Cardiac septum (tissue), 1 donor: ENCODE data around the gene MED27. TPM values are rescaled to one million over a fixed set of nuclear protein-coding genes. Genes with fewer than 3 reads are reported as not detected.
"Not testable (repeated sequence)": the region's sequence is repeated elsewhere in the genome, so short reads cannot be mapped to it uniquely, and the experiment has no call there.

ENCODE experiments used
- DNase-seq: peaks from one replicate; pipeline ENCODE4 v3.0.0-alpha.2; 2020; ENCODE audit warnings: low spot score
- intact Hi-C: fragments of 100-400 bp; cut with DNase I; formaldehyde crosslinking; loops from one replicate; pipeline ENCODE4 v1.14.0; 2022
- total RNA-seq: library from RNA; stranded (reverse); fragmentation: NEBNext Ultra II Directional; extraction: Animal tissue kit (Norgen Biotek cat#: 25700); gene quantifications from one replicate; pipeline ENCODE4 v1.2.1, GENCODE V29; 2021
- donor health status: DM: no; HTN: no; CAD: no.

Gene MED27
- total RNA-seq, 1 donor from 2014 or later: 19.2 TPM

DNA sequence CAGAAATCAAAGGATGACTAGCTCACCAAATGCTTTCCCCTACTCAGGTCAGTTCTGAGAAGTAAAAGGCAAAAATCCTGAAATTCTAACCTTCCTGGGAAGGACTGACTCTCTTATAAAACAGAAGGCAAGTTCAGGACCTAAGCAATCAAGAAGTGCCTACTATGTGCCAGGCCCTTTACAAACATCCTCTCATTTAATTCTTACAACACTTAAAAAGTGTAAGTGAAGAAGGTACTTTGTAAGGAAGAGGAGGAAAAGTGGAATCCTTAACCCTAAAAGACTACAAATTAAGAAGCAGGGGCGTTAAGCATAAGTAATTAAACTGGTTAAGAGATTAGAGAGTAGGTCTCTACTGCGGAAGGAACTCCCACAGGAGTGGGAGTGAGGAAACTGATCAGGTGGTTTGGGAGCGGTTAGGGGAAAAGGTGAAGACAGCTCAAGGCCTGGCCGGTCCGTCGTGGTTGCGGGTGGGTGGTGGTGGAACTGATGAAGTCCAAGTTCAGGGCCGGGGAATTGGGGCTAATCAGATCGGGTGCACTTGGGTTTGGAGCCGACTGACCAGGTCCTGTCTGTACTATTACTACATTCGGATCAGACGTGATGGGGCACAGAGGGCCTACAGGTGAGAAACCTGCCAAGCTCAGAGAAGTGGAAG is 839 bp downstream of the MED27 start:
- no peak for DNase-seq
- intact Hi-C loops: loop anchor here (5.0 kb wide), 1 partner anchor 158 kb away; no protein-coding TSS in a partner anchor

DNA sequence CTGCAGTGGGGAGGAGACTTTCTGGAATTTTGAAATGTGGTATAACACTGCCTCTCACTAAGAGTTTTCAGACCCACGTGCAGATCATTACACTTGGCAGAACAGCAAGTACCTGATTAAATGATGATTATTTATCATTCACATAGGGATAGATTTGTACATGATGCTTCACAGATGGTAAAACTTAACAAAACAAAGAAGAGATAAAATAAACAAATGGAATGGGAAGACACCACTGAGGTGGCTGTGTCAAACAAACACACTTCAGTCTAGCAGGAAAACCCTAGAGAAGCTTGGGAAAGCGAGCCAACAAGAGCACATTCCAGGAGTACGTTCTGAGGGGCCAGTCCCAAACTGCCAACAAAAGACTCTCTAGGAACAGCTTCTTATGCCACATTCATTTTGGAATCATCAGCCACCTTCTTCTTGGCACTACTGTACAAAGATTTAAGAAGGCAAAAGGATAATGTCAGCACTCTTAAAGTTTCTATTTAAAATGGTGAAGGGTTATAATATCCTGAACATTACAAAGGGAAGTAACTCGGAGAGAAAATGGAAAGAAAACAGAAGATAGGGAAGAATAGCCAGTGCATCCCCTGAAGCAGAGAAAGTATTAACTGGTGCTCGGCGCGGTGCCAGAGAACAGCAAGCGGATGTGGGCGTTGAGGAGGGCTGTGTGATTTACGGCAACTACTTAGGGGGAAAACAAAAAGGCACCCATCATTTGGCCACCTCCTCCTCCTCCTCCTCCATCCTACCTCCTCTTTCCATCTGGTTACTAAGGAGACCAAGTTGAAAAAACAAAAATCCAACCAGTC is 1.6 kb downstream of the MED27 start:
- intact Hi-C loops: loop anchor here (5.0 kb wide), 1 partner anchor 159 kb away; no protein-coding TSS in a partner anchor
- no peak for DNase-seq

DNA sequence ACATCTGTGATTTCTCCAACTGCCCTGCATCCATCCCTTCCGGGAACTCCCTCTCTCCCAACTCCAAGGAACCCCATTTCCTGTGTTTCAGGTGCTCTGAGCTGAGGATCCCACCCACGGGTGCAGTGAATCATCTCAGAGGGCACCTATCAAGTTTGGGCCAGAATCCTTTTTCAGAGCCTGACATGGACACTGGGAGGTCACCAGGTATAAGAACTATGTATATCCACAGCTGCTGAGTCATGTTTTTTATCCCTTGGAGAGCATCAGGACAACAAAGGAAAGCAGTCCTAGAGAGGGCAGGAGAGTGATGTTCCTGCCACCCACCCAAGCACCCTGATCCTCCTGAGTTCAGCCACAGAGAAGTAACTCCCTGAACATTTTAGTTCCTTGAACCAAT is 3.8 kb downstream of the MED27 start:
- intact Hi-C loops: loop anchor here (5.0 kb wide), 1 partner anchor 161 kb away; no protein-coding TSS in a partner anchor
- no peak for DNase-seq

DNA sequence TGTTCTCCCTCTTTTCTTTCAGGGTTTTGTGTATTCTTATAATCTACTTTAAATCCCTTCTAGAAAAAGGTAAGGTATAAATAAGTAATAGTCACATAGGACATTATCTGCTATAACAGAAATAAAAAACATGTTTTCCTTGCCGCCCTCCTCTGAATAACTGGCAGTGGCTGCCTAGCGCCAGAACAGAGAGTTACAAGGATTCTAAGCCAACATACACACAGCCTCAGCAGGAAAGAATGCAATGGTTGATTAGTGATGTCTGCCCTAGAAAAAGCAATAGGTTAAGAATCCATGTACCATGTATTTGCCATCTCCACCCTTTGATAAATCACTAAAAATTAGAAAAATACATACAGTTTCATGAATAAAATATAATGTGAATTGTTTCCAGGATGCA is 4.9 kb downstream of the MED27 start:
- no peak for DNase-seq
- intact Hi-C loops: loop anchor here (5.0 kb wide), 1 partner anchor 163 kb away; no protein-coding TSS in a partner anchor

DNA sequence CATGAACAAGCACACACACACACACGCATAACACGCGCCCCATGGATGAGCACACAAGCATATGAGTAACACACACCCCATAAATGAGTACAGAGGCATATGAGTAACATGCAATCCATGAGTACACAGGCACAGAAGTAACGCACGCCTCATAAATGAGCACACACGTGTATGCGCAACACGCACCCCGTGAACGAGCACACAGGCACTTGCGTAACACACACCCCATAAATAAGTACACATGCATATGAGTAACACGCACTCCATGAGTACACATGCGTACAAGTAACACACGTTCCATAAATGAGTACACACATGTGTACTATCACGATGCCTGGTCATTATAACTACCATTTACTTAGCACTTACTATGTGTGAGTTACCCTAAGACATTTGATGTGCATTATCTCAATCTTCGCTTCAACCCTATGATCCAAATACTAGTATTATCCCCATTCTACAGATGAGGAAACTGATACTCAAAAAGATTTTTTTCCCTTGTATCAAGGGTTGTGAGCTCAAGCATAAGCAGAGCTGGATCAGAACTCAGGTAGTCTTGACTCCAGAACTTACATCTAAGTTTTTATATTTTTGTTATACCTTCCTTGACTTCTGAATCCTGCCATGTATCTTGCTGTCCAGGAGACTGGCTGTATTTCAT is 7.7 kb downstream of the MED27 start:
- intact Hi-C loops: no loop called here

DNA sequence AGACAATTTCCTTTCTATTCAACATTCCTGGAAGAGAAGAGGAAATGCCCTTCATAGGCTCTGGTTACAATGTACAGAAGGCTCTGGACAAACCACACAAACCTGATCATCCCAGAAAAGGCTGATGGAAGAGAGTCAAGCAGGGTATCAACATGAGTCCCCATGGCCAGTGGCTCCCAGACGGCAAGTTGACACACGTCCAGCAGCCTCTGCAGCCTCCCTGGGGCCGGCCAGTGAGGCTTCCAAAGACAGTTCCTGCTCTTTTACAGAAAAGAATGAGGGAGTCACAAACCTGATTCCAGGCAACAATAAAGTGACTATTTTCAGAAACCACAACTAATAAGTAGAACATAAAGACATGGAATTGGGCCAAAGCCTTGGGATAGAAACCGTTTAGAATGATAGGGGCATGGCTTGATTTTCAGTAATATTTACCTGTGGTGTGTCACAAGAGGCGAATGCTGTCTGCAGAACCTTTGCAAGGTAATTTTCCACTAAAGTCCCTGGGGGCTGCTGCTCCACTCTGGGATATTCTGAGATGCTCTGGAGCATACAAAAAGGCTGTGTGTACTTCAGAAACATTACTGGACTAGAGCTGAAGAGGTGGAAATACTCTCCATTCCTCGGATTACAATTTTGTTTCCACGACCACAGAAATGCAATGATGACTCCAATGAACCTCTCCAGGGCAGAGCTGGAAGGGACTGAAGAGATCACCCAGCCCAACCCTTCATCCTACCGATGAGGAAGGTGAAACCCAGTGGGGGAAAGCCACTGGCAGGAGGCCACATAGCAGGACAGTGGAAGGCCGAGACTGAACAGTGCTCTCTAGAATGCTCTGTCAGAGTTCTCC is 10.4 kb downstream of the MED27 start:
- DNase-seq: no peak
- intact Hi-C loops: no loop called here

More for the DNA sequence above, 7.7 kb downstream of the MED27 start:
- DNase-seq: no peak

DNA sequence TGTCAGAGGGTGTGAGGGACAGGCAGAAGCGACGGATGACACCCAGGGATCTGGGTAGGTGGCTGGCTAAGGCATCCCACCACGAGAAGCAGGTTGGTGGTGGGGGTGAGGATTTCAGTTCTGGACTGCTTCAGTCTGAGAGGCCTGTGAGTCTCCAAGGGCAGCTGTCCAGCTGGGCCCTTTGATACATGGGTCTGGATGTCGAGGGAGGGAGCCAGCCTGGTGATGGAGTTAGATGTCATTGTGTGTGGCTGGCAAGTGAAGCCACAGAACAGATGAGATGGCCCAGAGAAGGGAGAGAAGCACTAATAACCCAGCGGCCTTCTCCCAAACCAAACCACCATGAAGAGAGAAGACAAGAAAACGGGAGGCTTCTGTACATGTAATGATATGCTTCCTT is 11.1 kb downstream of the MED27 start:
- no peak for DNase-seq
- intact Hi-C loops: no loop called here

DNA sequence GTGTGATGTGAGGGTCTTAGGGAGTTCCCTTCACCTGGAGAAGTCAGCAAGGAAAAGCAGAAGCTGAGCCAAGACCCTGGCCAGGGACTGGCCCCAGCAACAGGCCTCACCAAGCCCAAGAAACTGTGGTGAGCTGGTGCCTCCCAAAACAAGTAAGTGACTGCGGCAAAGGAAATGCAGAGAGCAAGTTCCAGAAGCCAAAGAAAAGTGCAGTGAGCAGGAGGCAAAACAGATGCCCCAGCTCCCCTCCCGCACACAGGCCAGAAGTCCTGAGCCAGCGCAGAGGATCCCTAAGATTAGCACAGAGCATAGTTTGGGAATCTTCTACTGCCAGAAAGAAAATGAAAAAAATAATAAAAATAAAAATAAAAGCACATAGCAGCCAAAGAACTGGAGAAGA is 13.2 kb downstream of the MED27 start:
- intact Hi-C loops: no loop called here
- DNase-seq: no peak

DNA sequence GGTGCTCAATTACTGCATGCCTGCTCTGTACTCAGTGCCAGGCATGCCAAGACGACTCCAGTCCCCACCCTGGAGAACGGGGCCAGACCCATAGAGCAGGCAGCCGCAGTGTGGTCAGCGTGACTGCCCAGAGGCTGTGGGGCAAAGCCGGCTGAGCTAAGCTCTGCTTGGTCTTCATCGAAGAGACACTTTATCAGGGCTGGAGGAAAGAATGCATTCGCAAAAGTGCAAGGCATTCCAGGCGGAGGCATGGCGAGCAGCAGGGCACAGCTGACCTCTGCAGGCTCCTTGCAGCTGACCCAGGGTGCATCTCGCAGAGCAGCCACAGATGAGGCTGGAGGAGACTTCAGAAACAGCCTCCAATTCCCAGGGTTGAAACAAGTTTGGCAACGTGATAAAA is 13.6 kb downstream of the MED27 start:
- intact Hi-C loops: no loop called here
- DNase-seq: no peak

DNA sequence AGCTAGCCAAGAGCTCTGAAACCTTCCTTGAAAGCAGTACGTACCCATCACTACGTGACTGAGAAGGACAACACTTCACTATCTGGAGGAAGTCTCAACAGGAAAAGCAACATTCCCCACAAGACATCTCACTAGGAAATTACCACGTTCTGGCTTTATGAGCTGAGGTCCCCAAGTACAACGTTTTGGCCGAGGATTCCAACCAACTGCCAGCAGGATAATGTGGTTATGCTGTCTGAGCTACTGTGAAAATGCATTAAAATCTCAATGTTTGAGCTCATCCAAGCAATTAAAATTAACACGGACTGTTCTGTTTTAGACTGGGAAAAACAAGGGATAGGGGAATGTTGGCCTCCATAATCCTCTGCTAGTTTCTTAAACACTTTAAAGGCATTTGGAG is 16.4 kb downstream of the MED27 start:
- DNase-seq: no peak
- intact Hi-C loops: no loop called here

DNA sequence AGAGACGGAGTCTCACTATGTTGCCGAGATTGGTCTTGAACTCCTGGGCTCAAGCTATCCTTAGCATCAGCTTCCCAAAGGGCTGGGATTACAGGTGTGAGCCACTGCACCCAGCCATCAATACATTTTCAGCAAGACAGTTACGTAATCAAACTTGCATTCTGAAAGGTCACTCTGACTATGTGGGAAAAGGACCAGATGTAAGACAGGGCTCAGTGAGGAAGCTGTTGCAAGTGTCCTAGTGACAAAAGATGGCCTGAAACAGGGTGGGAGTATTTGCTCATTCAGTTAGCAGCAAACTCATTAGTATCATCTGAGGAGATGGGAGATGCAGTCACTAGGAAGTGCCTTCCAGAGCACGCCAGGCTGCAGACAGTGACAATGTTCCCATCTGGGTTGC is 16.9 kb downstream of the MED27 start:
- intact Hi-C loops: no loop called here
- DNase-seq: no peak

DNA sequence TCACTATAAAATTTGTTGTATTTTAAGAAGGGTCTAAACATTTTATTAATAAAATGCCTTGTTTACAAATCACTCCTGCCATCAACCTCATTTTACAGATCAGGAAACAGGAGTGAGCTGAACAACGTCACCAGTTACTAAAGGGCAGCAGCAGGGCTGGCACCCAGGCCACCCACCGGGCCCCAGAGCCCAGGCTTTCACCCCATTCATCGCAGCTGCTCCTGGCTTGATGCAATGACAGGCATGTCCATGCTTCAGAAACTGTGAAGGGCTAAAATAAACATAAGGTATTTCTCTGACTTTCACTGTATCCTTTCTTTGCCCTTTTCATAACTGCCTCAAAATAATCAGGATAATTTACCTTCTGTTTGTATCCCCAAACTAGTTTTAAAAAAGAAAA is 18.1 kb downstream of the MED27 start:
- no peak for DNase-seq
- intact Hi-C loops: no loop called here

DNA sequence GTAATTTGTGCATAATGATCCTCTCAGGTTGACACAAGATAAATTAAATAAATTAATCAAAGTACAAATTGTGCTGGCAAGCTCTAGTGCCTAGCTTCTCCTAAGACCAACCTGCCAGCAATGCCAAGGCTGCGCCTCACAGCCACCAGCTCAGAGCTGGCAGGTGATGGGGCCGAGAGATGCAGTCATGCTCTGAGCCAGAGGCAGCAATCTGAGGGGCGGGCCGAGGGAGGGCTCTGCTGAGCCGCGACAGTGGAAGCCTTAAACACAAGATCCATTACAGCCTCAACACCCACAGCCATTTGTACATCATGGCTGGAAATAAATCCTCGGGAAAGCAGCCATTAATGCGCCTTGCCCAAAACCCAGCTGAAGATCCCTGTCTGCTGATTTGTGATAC is 20.3 kb downstream of the MED27 start:
- intact Hi-C loops: no loop called here
- no peak for DNase-seq

DNA sequence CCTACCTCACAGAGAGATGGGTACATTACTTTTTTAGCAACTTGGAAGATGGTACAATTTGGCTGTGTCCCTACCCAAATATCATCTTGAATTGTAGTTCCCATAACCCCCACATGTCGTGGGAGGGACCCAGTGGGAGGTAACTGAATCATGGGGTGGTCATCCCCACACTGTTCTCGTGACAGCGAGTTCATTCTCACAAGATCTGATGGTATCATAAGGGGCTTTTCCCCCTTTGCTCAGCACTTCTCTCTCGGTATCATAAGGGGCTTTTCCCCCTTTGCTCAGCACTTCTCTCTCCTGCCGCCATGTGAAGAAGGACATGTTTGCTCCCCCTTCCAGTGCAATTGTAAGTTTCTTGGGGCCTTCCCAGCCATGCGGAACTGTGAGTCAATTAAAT is 21.4 kb downstream of the MED27 start:
- intact Hi-C loops, DNase-seq: not testable (repeated sequence)

DNA sequence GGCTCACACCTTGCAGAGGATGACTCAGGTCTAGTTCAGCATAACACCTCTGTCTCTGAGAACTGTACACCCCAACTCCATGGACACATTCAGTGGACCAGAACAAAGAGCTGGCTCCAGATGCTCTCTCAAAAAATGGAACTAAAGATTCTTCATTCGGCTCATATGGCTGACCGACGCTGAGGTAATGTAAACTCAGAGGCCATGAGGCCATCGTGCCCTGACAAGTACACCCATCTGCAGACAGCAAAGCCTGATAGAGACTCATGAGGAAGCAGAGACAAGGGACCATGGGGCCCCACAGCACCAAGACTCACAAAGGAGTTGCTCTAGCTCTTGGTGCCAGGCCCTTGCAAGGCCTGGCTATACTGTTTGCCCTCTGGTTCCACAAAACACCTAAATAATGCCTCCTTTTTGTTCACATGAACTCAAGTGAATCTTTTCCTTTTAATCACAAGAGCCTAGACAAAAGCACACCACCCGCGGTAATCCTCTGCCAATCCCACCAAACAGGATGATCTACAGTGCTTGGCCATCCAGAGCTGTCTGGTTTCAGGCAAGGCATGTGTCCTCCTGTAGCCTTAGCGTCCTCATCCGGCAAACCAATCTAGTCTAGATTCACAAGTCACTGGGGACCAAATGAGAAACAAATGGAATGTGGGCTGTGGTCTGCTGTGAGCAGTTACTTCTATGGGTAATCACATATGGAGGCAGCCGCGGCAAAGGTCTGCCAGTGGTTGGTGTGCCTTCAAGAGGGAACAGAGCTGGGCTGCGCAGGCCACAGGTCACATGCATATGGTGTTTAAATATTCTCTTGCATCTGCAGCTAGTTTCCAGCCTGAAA is 22.7 kb downstream of the MED27 start:
- DNase-seq: no peak
- intact Hi-C loops: no loop called here

DNA sequence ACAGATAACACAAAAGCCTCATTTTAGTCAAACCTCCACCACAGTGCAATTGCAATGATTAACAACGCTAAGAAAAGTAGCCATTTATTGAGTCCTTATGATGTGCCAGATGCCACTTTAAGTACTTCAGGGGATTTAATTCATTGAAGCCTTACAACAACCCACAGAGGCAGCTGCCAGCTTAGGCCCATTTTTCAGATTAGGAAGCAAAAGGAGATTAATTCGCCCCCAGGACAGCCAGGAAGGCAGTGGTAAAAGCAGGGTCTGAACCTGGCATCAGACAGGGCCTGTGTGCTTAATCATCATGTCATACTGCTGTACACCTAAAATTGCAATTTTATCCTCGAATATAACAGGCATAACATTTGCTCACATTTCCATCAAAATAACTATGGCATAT is 23.9 kb downstream of the MED27 start:
- intact Hi-C loops: no loop called here

DNA sequence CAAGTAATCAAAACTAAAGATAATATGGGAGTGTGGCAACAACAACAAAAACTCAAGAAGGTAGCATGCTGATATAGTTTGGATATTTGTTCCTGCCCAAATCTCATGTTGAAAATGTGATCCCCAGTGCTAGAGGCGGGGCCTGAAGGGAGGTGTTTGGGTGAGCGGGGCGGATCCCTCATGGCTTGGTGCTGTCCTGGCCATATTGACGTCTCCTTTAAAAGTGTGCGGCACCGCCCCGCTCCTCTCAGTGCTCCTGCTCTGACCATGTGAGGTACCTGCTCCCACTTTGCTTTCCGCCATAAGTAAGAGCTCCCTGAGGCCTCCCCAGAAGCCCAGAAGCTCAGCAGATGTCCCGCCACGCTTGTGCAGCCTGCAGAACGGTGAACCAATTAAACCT is 25.6 kb downstream of the MED27 start:
- intact Hi-C loops: no loop called here
- DNase-seq: no peak

More for the DNA sequence above, 23.9 kb downstream of the MED27 start:
- no peak for DNase-seq

DNA sequence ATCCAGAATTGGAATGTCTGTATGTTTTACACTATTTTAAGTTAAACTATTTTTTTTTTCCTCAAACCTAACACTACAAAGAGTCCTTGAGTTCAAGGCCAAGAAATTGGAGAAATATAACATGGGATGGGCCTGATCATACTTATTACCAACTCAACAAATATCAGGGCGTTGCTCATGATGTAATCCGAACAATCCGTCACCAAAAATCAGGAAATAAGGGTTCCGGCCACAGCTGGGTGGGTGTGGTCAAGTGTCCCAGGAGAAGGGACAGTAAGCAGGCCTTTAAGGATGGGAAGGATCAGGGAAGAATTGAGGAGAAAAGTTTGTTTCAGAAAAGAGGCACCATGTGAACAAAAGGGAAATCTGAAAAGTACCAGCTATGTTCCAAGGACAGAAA is 29.8 kb downstream of the MED27 start:
- DNase-seq: no peak
- intact Hi-C loops: no loop called here
